Urinary bladder (tissue), 4 donors: ENCODE results near the gene MCM3AP. TPM values are rescaled to one million over a fixed set of nuclear protein-coding genes. Genes with fewer than 3 reads are reported as not detected.

Experiments
- DNase-seq: peaks from one replicate; pipeline ENCODE4 v3.0.0-alpha.2; 2015; ENCODE audit errors: extremely low spot score
- H3K27ac ChIP-seq: one replicate; pipeline ENCODE4 v1.5.1; 2013; ENCODE audit warnings: low read depth, mild to moderate bottlenecking, moderate library complexity
- H3K36me3 ChIP-seq: one replicate; pipeline ENCODE4 v1.6.1; 2013; ENCODE audit warnings: mild to moderate bottlenecking, moderate library complexity; ENCODE audit not compliant: insufficient read depth
- H3K4me1 ChIP-seq: one replicate; pipeline ENCODE4 v1.6.1; 2013; ENCODE audit warnings: mild to moderate bottlenecking, moderate library complexity; ENCODE audit not compliant: insufficient read depth
- H3K4me3 ChIP-seq: one replicate; pipeline ENCODE4 v1.5.1; 2013; ENCODE audit warnings: low read depth, low read length
- WGBS: extraction: QIAGEN DNeasy Blood & Tissue Kit; methylation state at CpG from one replicate; pipeline ENCODE4 v1.1.7; 2013; 5-methylcytosine and 5-hydroxymethylcytosine counted together
- polyA plus RNA-seq: library from polyadenylated mRNA; stranded (reverse); fragments of 200-250 nt; gene quantifications from one replicate; pipeline ENCODE4 v1.2.3, GENCODE V29; 2013
- total RNA-seq: library from RNA; depleted of rRNA; stranded (reverse); fragments of >200 nt; gene quantifications from one replicate; pipeline ENCODE4 v1.2.3, GENCODE V29; 2014
- donor health status: healthy with polysubstance abuse.
- donor health status: healthy.

Gene MCM3AP
- total and polyA plus RNA-seq, 2 donors = 52.9 to 65.0 TPM

GRCh38 chr21:46274797-46275390 lies 10.5 kb downstream of the MCM3AP start:
- Histone ChIP-seq H3K36me3 (peaks cover 8% of the 10 kb centered on the region), H3K27ac (no peak overlapping the region), H3K4me1 (no peaks in the 10 kb centered on the region), H3K4me3 (no peak overlapping the region)
- 94% methylated on average over 11 of the region's 11 CpGs for WGBS
- DNase-seq = no peak

GRCh38 chr21:46273341-46273740 lies 12.1 kb downstream of the MCM3AP start:
- Histone ChIP-seq H3K4me3 (no peak overlapping the region), H3K4me1 (no peaks in the 10 kb centered on the region), H3K36me3 (peaks cover 3% of the 10 kb centered on the region), H3K27ac (no peak overlapping the region)
- whole genome bisulfite sequencing = 96% methylated on average over 14 of the region's 14 CpGs
- no peak for DNase-seq

- WGBS = 95% methylated on average over 10 of the region's 10 CpGs
- Histone ChIP-seq H3K4me1 (no peaks in the 10 kb centered on the region), H3K4me3 (no peak overlapping the region), H3K36me3 (peaks cover 9% of the 10 kb centered on the region), H3K27ac (no peak overlapping the region)
- DNase-seq = no peak
Measured at GRCh38 chr21:46269466-46269865, 15.9 kb downstream of the MCM3AP start.

- peaks cover 9% of the 10 kb centered on the region for H3K36me3 ChIP-seq
- H3K4me3 ChIP-seq = no peak overlapping the region
- no peak for DNase-seq
- WGBS = 94% methylated on average over 13 of the region's 13 CpGs
- no peak overlapping the region for H3K27ac ChIP-seq
- no peaks in the 10 kb centered on the region for H3K4me1 ChIP-seq
Measured at GRCh38 chr21:46268371-46268770, 17.0 kb downstream of the MCM3AP start.

- no peak for DNase-seq
- Histone ChIP-seq H3K4me1 (no peaks in the 10 kb centered on the region), H3K4me3 (no peak overlapping the region), H3K27ac (no peak overlapping the region), H3K36me3 (peaks cover 9% of the 10 kb centered on the region)
- 96% methylated on average over 19 of the region's 19 CpGs for WGBS
Measured at GRCh38 chr21:46266946-46267345, 18.5 kb downstream of the MCM3AP start.

- 83% methylated on average over 26 of the region's 26 CpGs for WGBS
- Histone ChIP-seq H3K36me3 (peaks cover 12% of the 10 kb centered on the region), H3K27ac (no peak overlapping the region), H3K4me3 (no peak overlapping the region), H3K4me1 (no peaks in the 10 kb centered on the region)
- DNase-seq = no peak
Measured at GRCh38 chr21:46265736-46266525, 19.5 kb downstream of the MCM3AP start.

GRCh38 chr21:46264690-46265144 lies 20.7 kb downstream of the MCM3AP start:
- Histone ChIP-seq H3K36me3 (peaks cover 14% of the 10 kb centered on the region), H3K27ac (no peak overlapping the region), H3K4me3 (no peak overlapping the region), H3K4me1 (no peaks in the 10 kb centered on the region)
- WGBS = 89% methylated on average over 13 of the region's 13 CpGs
- DNase-seq = no peak

GRCh38 chr21:46264046-46264689 lies 21.2 kb downstream of the MCM3AP start:
- DNase-seq = no peak
- Histone ChIP-seq H3K4me1 (no peaks in the 10 kb centered on the region), H3K36me3 (peaks cover 14% of the 10 kb centered on the region), H3K4me3 (no peak overlapping the region), H3K27ac (no peak overlapping the region)
- 92% methylated on average over 22 of the region's 22 CpGs for WGBS

- Histone ChIP-seq H3K27ac (no peak overlapping the region), H3K4me3 (no peak overlapping the region), H3K36me3 (peaks cover 20% of the 10 kb centered on the region), H3K4me1 (no peaks in the 10 kb centered on the region)
- DNase-seq = no peak
- 87% methylated on average over 18 of the region's 18 CpGs for WGBS
Measured at GRCh38 chr21:46256501-46256994, 28.9 kb downstream of the MCM3AP start.

GRCh38 chr21:46255758-46256337 lies 29.6 kb downstream of the MCM3AP start:
- H3K36me3 ChIP-seq = peaks cover 16% of the 10 kb centered on the region
- no peak for DNase-seq
- no peak overlapping the region for H3K4me3 ChIP-seq
- 93% methylated on average over 6 of the region's 6 CpGs for WGBS
- H3K4me1 ChIP-seq = no peaks in the 10 kb centered on the region
- no peak overlapping the region for H3K27ac ChIP-seq

- no peak overlapping the region for H3K4me3 ChIP-seq
- H3K27ac ChIP-seq = no peak overlapping the region
- no peak for DNase-seq
- H3K4me1 ChIP-seq = no peaks in the 10 kb centered on the region
- 83% methylated on average over 11 of the region's 11 CpGs for WGBS
- H3K36me3 ChIP-seq = peaks cover 14% of the 10 kb centered on the region
Measured at GRCh38 chr21:46255166-46255565, 30.2 kb downstream of the MCM3AP start.

- DNase-seq = no peak
- Histone ChIP-seq H3K27ac (no peak overlapping the region), H3K36me3 (peaks cover 14% of the 10 kb centered on the region), H3K4me1 (no peaks in the 10 kb centered on the region), H3K4me3 (no peak overlapping the region)
- WGBS = 80% methylated on average over 12 of the region's 12 CpGs
Measured at GRCh38 chr21:46254208-46254975, 31.0 kb downstream of the MCM3AP start.

GRCh38 chr21:46253610-46254124 lies 31.7 kb downstream of the MCM3AP start:
- 72% methylated on average over 8 of the region's 8 CpGs for WGBS
- H3K27ac ChIP-seq = no peak overlapping the region
- no peaks in the 10 kb centered on the region for H3K4me1 ChIP-seq
- DNase-seq = no peak
- H3K4me3 ChIP-seq = no peak overlapping the region
- H3K36me3 ChIP-seq = peaks cover 16% of the 10 kb centered on the region
